ENCODE results near the gene LCA5L. TPM values are rescaled to one million over a fixed set of nuclear protein-coding genes. Genes with fewer than 3 reads are reported as not detected.
"Not testable (repeated sequence)": the region's sequence is repeated elsewhere in the genome, so short reads cannot be mapped to it uniquely, and the experiment has no call there.

Gene LCA5L
- total RNA-seq, 1 donor from 2014 or later, result 3.0 TPM

- DNase-seq, result no peak
- Histone ChIP-seq H3K4me3 (no peak overlapping the region), H3K9me3 (no peaks in the 10 kb centered on the region), H3K36me3 (no peaks in the 10 kb centered on the region), H3K27ac (no peak overlapping the region), H3K27me3 (ENCODE audit: low read depth) (no peaks in the 10 kb centered on the region), H3K4me1 (no peaks in the 10 kb centered on the region)
- TF ChIP-seq CTCF (IDR thresholded peaks at IDR 0.05), result no peak
- ATAC-seq, result no peak
- intact Hi-C loops (cut with DNase I), result no loop called here
Measured at GRCh38 chr21:39422527-39423241, 22.9 kb downstream of the LCA5L start.

GRCh38 chr21:39419204-39419603 lies 26.4 kb downstream of the LCA5L start:
- DNase-seq; ATAC-seq; H3K36me3 ChIP-seq; H3K27ac ChIP-seq; H3K4me3 ChIP-seq; H3K4me1 ChIP-seq; H3K27me3 ChIP-seq (ENCODE audit: low read depth); intact Hi-C loops (cut with DNase I); H3K9me3 ChIP-seq: not testable (repeated sequence)

GRCh38 chr21:39406065-39406464 lies 39.5 kb downstream of the LCA5L start:
- H3K4me3 ChIP-seq, result no peak overlapping the region
- H3K27me3 ChIP-seq (ENCODE audit: low read depth), result no peaks in the 10 kb centered on the region
- ATAC-seq (no peak), DNase-seq (no peak)
- peaks cover 22% of the 10 kb centered on the region for H3K36me3 ChIP-seq
- no peak overlapping the region for H3K27ac ChIP-seq
- peaks cover 7% of the 10 kb centered on the region for H3K9me3 ChIP-seq
- H3K4me1 ChIP-seq, result no peaks in the 10 kb centered on the region
- no peak for TF ChIP-seq CTCF (IDR thresholded peaks at IDR 0.05)
- intact Hi-C loops (cut with DNase I), result no loop called here

GRCh38 chr21:39400173-39400572 lies 45.4 kb downstream of the LCA5L start:
- ATAC-seq, result no peak
- no peaks in the 10 kb centered on the region for H3K9me3 ChIP-seq
- intact Hi-C loops (cut with DNase I), result no loop called here

GRCh38 chr21:39397646-39398385 lies 47.8 kb downstream of the LCA5L start:
- no peak for ATAC-seq
- Histone ChIP-seq H3K36me3 (peaks cover 61% of the 10 kb centered on the region), H3K27ac (no peak overlapping the region), H3K4me3 (no peak overlapping the region), H3K9me3 (no peaks in the 10 kb centered on the region), H3K27me3 (ENCODE audit: low read depth) (no peaks in the 10 kb centered on the region), H3K4me1 (no peaks in the 10 kb centered on the region)
- intact Hi-C loops (cut with DNase I), result no loop called here
- TF ChIP-seq CTCF (IDR thresholded peaks at IDR 0.05), result no peak
- DNase-seq, result no peak

More at GRCh38 chr21:39400173-39400572, 45.4 kb downstream of the LCA5L start:
- Histone ChIP-seq H3K4me1 (no peaks in the 10 kb centered on the region), H3K27ac (no peak overlapping the region), H3K36me3 (peaks cover 38% of the 10 kb centered on the region), H3K27me3 (ENCODE audit: low read depth) (no peaks in the 10 kb centered on the region), H3K4me3 (no peak overlapping the region)
- no peak for DNase-seq
- no peak for TF ChIP-seq CTCF (IDR thresholded peaks at IDR 0.05)

GRCh38 chr21:39392981-39393380 lies 52.6 kb downstream of the LCA5L start:
- ATAC-seq (no peak), DNase-seq (no peak)
- Histone ChIP-seq H3K36me3 (peaks cover 60% of the 10 kb centered on the region), H3K27me3 (ENCODE audit: low read depth) (no peaks in the 10 kb centered on the region), H3K9me3 (no peaks in the 10 kb centered on the region), H3K27ac (no peak overlapping the region), H3K4me3 (no peak overlapping the region), H3K4me1 (peaks cover 12% of the 10 kb centered on the region)
- intact Hi-C loops (cut with DNase I), result no loop called here
- no peak for TF ChIP-seq CTCF (IDR thresholded peaks at IDR 0.05)

All from lower lobe of right lung (tissue), 2 donors.